Psoas muscle (tissue), 8 donors: ENCODE results near the gene PBX1. TPM values are rescaled to one million over a fixed set of nuclear protein-coding genes. Genes with fewer than 3 reads are reported as not detected.

Experiments used
- ATAC-seq, 4 donors: fragments of 200-7000 bp; cut with Tn5 transposase; one replicate each; pipeline ENCODE4 v1.9.1; 2020; ENCODE audit warnings: moderate library complexity in 3 of 4, mild to moderate bottlenecking in 2 of 4
- DNase-seq, 2 donors: peaks; one replicate each; pipeline ENCODE4 v3.0.0-alpha.2; 2020
- H3K27ac ChIP-seq: fragments of 200-600 bp; one replicate; pipeline ENCODE4 v1.8.0; 2022
- H3K27me3 ChIP-seq, 3 donors: fragments of 200-600 bp in 1 of 3; one replicate each; pipeline versions ENCODE4 v1.6.1 to v1.8.0; 2013 to 2022; ENCODE audit warnings: low read length in 2 of 3, mild to moderate bottlenecking in 2 of 3, moderate library complexity in 1 of 3; ENCODE audit not compliant: insufficient read depth in 3 of 3
- H3K36me3 ChIP-seq, 2 donors: fragments of 200-600 bp in 1 of 2; one replicate each; pipeline versions ENCODE4 v1.6.1 to v1.8.0; 2013 to 2022; ENCODE audit warnings: low read depth in 1 of 2, mild to moderate bottlenecking in 1 of 2, moderate library complexity in 1 of 2; ENCODE audit not compliant: insufficient read depth in 1 of 2
- H3K4me1 ChIP-seq: fragments of 200-600 bp; one replicate; pipeline ENCODE4 v1.8.0; 2022
- H3K4me3 ChIP-seq: fragments of 200-600 bp; one replicate; pipeline ENCODE4 v1.8.0; 2022; ENCODE audit warnings: mild to moderate bottlenecking
- H3K9me3 ChIP-seq: fragments of 200-600 bp; one replicate; pipeline ENCODE4 v1.8.0; 2022
- WGBS, 3 donors: extraction: QIAGEN DNeasy Blood & Tissue Kit; methylation state at CpG; one replicate each; pipeline versions ENCODE4 v1.1.6 to v1.1.7; 2013; 5-methylcytosine and 5-hydroxymethylcytosine counted together
- intact Hi-C, 2 donors: fragments of 100-400 bp; cut with DNase I; formaldehyde crosslinking; loops; one replicate each; pipeline versions ENCODE4 v1.11.0 to v1.14.2; 2022
- polyA plus RNA-seq, 3 donors: library from polyadenylated mRNA; stranded (reverse); fragments of 200-250 nt; gene quantifications; one replicate each; pipeline ENCODE4 v1.2.3, GENCODE V29; 2013
- total RNA-seq, 4 donors: library from RNA; stranded (reverse); fragmentation: NEBNext Ultra II Directional in 2 of 4; extraction: Animal tissue kit (Norgen Biotek cat#: 25700) in 2 of 4; gene quantifications; one replicate each; pipeline versions ENCODE4 v1.2.1 to v1.2.4, GENCODE V29; 2021 to 2023
- TF ChIP-seq, protein P1 (sequence below): fragments of 200-600 bp; IDR thresholded peaks from one replicate; pipeline ENCODE4 v1.8.0; 2022; ENCODE audit warnings: antibody characterized with exemption
- donor health status: healthy with polysubstance abuse.
- donor health status: DM: no; HTN: no; CAD: no; lungs with moderate emphysema.
- donor health status: Bipolar disorder and iron deficiency.
- donor health status: healthy.
- donor health status: DM: yes; HTN: yes; CAD: no.
- donor health status: DM: no; HTN: no; CAD: no.
- donor health status: DM: no; HTN: no; CAD: no.
- donor health status: DM: yes; HTN: yes; CAD: no.

The PBX1 gene
- total and polyA plus RNA-seq, 7 donors: 10.6 to 69.9 (median 59.3) TPM

DNA sequence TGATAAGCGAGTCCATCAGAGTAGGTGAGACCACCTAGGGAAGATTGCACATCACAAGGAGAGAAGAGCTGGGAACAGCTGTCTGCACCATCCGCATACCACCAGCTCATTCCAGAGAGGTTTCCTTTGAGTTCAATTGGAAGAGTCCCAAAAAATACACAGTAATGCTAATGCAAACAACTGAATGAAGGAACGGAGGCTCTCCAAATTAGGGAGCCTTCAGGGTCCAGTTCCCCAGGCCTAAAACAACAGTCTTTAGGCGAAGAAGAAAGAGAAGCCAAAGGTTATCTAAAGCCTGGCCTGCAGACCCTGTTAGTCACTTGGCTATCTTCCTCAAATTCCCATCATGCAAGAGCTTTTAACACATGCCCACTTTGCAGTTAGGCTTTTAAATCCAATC lies 246.4 kb downstream of the PBX1 start:
- Histone ChIP-seq H3K9me3 (no peaks in the 10 kb centered on the region), H3K27me3 (no peaks in the 10 kb centered on the region), H3K36me3 (peaks cover 4 to 33% of the 10 kb centered on the region in 2 donors), H3K27ac (peak overlapping the region; percentile 73), H3K4me3 (no peak overlapping the region), H3K4me1 (peaks cover 52% of the 10 kb centered on the region)
- intact Hi-C loops: no loop called here
- TF ChIP-seq, protein P1, sequence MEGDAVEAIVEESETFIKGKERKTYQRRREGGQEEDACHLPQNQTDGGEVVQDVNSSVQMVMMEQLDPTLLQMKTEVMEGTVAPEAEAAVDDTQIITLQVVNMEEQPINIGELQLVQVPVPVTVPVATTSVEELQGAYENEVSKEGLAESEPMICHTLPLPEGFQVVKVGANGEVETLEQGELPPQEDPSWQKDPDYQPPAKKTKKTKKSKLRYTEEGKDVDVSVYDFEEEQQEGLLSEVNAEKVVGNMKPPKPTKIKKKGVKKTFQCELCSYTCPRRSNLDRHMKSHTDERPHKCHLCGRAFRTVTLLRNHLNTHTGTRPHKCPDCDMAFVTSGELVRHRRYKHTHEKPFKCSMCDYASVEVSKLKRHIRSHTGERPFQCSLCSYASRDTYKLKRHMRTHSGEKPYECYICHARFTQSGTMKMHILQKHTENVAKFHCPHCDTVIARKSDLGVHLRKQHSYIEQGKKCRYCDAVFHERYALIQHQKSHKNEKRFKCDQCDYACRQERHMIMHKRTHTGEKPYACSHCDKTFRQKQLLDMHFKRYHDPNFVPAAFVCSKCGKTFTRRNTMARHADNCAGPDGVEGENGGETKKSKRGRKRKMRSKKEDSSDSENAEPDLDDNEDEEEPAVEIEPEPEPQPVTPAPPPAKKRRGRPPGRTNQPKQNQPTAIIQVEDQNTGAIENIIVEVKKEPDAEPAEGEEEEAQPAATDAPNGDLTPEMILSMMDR: no peak
- 66 to 75% (median 70%) methylated on average over 4 of the region's 4 CpGs for WGBS, 3 donors
- ATAC-seq (no peak), DNase-seq (no peak)

DNA sequence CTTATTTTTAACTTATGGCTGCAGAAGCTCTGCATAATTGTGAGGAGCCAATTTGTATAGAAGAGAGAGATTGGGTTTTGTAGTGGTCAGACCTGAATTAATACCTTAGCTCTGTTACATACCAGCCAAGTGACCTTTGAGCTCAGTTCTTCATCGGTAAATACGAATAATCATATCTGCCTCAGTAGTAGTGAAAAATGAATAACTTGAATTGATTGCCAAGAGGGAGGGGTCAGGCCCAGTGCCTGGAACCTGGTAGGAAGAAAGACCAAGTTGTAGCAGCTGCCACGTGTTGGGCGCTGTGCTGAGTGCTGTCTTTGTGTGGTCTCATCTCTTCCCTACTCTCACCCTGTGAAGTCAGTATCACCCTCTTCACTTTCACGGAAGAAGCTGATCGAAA lies 247.5 kb downstream of the PBX1 start:
- intact Hi-C loops: no loop called here
- TF ChIP-seq, protein P1: no peak
- ATAC-seq: no peak

DNA sequence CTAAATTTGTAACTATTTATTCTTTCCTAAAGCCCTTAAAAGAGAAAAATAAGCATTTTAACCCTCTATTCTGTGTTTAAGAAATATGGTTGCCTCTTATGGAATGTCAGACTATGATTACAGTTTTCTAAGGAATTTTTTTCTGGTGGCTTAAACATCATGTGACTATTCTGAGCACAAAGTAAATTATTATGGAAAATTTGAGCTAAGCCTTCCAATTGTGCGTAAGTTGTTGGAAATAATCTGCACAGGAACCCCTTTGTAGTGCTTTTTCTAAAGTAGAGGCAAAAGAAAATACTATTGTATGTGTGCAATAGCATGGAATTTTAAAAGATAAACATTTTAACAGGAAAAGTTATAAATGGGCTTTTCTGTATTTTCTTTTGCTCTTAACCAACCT lies 254.8 kb downstream of the PBX1 start:
- ATAC-seq (no peak), DNase-seq (no peak)
- Histone ChIP-seq H3K4me1 (no peaks in the 10 kb centered on the region), H3K36me3 (peaks cover 4 to 30% of the 10 kb centered on the region in 2 donors), H3K27me3 (no peaks in the 10 kb centered on the region), H3K4me3 (no peak overlapping the region), H3K9me3 (no peaks in the 10 kb centered on the region), H3K27ac (no peak overlapping the region)
- TF ChIP-seq, protein P1: no peak
- 85 to 90% (median 88%) methylated on average over 1 of the region's 1 CpG for WGBS, 3 donors
- intact Hi-C loops: no loop called here

More for the DNA sequence above, 247.5 kb downstream of the PBX1 start:
- H3K9me3 ChIP-seq: no peaks in the 10 kb centered on the region
- WGBS, 3 donors: 66 to 93% (median 74%) methylated on average over 6 of the region's 6 CpGs
- no peak overlapping the region for H3K4me3 ChIP-seq
- H3K4me1 ChIP-seq: peaks cover 41% of the 10 kb centered on the region
- no peak overlapping the region for H3K27ac ChIP-seq
- H3K36me3 ChIP-seq: peaks cover 4 to 40% of the 10 kb centered on the region in 2 donors
- DNase-seq: no peak
- no peaks in the 10 kb centered on the region for H3K27me3 ChIP-seq

DNA sequence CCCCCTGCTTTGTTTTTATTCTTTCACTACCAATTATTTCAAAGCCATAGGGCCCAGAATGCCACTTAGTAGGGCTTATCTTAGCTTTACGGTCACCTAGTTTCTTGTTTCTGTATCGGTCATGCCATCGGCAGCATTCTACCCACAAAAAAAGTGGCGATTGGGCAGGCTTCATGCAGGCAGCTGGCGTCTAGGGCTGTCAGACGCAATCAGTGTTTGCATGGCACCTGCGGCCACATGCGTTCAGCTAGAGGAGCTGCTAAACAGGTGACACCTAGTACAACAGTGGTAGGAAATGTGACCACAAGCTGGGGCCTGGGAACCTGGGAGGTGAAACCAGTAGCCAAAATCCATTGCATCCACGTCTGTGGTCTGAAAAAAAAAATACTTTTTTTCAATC lies 262.7 kb downstream of the PBX1 start:
- H3K4me3 ChIP-seq: no peak overlapping the region
- 97 to 98% (median 97%) methylated on average over 9 of the region's 9 CpGs for WGBS, 3 donors
- TF ChIP-seq, protein P1: no peak
- H3K27me3 ChIP-seq: no peaks in the 10 kb centered on the region
- no peak overlapping the region for H3K27ac ChIP-seq
- no peak for ATAC-seq
- peaks cover 4 to 38% of the 10 kb centered on the region in 2 donors for H3K36me3 ChIP-seq
- H3K4me1 ChIP-seq: peaks cover 19% of the 10 kb centered on the region
- DNase-seq: no peak
- no peaks in the 10 kb centered on the region for H3K9me3 ChIP-seq
- intact Hi-C loops: loop anchor here in 1 of 2 donors (10.0 kb wide), 1 partner anchor 253 kb away; no protein-coding TSS in a partner anchor
